ENCODE results near the gene SCYGR4. TPM values are rescaled to one million over a fixed set of nuclear protein-coding genes. Genes with fewer than 3 reads are reported as not detected.

SCYGR4 gene
- polyA plus RNA-seq, 1 experiment = not detected

DNA sequence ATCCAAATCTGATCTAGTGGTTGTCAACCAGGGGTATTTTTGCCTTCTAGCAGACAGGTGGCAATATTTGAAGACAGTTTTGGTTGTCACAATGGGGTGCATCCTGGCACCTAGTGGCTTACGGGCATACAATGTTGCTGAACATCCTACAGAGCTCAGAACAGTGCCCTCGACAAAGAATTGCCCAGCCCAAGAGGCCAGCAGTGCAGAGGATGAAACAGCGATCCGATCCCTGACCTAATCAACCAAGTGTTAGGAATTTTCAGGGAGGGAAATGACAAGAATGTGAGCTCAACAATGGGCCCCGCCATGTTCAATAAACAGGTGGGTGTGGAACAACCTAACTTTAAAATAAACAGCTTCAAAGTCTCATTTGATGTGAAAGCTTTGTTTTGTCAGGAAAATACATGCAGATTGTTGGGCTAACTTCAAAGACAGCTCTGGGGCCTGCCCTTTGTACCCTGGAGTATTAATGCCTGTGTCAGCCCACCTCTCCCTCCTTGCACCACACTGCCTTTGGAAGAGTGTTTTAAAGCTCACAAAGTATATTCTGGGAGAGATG is 26.8 kb downstream of the SCYGR4 start:
- ChIA-PET CTCF (interaction anchor here (0.5 to 2.0 kb wide), 4 partner anchors 14 to 246 kb away, joined by 3 to 10 read pairs (median 3); no protein-coding TSS in a partner anchor), POLR2A (no interaction called here)
- Histone ChIP-seq H3K4me3 (ENCODE audit: low read depth, low read length) (no peak overlapping the region), H3K27me3 (ENCODE audit: control insufficient read depth, insufficient read depth, low read length) (no peaks in the 10 kb centered on the region), H3K9me3 (ENCODE audit: control insufficient read depth, insufficient read depth, low read length) (no peaks in the 10 kb centered on the region), H3K27ac (ENCODE audit: low read depth, low read length) (no peak overlapping the region)
- no peak for DNase-seq (ENCODE audit: low read depth, low spot score)
- TF ChIP-seq, protein P1, sequence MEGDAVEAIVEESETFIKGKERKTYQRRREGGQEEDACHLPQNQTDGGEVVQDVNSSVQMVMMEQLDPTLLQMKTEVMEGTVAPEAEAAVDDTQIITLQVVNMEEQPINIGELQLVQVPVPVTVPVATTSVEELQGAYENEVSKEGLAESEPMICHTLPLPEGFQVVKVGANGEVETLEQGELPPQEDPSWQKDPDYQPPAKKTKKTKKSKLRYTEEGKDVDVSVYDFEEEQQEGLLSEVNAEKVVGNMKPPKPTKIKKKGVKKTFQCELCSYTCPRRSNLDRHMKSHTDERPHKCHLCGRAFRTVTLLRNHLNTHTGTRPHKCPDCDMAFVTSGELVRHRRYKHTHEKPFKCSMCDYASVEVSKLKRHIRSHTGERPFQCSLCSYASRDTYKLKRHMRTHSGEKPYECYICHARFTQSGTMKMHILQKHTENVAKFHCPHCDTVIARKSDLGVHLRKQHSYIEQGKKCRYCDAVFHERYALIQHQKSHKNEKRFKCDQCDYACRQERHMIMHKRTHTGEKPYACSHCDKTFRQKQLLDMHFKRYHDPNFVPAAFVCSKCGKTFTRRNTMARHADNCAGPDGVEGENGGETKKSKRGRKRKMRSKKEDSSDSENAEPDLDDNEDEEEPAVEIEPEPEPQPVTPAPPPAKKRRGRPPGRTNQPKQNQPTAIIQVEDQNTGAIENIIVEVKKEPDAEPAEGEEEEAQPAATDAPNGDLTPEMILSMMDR (IDR thresholded peaks at IDR 0.05; ENCODE audit: low read depth, low read length) = no peak

DNA sequence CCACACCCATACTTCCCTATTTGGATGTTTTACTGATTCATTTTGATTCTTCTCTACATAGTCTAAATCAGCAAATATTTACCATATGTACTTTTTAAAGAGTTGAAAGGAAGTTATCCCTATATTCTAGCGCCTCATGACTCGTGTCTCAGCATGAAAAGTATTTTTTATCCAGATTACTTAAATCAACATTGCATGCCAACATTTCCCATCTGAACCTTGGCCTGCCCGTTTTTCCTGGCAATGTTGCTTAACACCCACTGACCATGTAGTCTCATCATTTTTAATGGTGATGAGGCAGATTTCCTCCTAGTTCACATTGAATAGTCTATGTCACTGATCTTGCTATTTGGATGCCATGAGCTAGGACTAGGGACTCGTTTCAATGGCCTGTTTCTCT is 36.1 kb downstream of the SCYGR4 start:
- ChIA-PET POLR2A (no interaction called here), CTCF (no interaction called here)
- DNase-seq (ENCODE audit: low read depth, low spot score) = no peak

DNA sequence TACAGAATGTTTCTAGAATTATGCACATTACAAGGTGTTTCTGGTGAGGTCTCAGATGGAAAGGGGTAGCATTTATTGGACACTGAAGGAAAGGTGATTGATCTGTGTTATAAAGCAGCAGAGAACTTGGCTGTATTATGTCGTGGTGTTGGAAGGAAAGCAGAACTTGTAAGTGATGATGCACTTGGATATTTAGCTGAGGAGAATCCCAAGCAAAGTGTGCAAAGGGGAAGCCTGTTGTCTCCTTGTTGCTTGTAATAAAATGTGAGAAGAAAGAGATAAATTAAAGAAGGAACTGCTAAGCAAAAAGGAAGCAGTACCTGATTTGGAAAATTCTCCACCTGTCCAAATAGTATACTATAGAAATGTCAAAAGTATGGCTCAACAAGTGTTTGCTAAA is 37.1 kb downstream of the SCYGR4 start:
- POLR2A ChIA-PET = no interaction called here
- no peak overlapping the region for H3K27ac ChIP-seq (ENCODE audit: low read depth, low read length)

More for the DNA sequence above, 36.1 kb downstream of the SCYGR4 start:
- Histone ChIP-seq H3K27me3 (ENCODE audit: control insufficient read depth, insufficient read depth, low read length) (no peaks in the 10 kb centered on the region), H3K9me3 (ENCODE audit: control insufficient read depth, insufficient read depth, low read length) (no peaks in the 10 kb centered on the region), H3K27ac (ENCODE audit: low read depth, low read length) (no peak overlapping the region), H3K4me3 (ENCODE audit: low read depth, low read length) (no peak overlapping the region)
- TF ChIP-seq, protein P1 (IDR thresholded peaks at IDR 0.05; ENCODE audit: low read depth, low read length) = no peak

DNA sequence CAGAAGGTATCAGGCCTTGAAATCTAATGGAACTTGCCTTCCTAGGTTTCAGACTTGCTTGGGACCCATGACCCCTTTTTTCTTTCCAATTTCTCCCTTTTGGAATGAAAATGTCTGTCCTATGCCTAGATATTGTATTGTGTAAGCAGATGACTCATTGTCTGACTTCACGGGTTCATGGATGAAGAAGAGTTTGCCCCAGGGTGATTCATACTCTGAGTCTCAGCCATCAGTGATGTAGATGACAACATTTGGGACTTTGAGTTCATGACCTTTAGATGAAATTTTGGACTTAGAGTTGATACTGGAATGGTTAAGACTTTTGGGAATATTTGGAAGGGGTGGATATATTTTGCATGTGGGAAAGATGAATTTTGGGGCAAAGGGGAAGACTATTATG is 38.2 kb downstream of the SCYGR4 start:
- no peaks in the 10 kb centered on the region for H3K27me3 ChIP-seq (ENCODE audit: control insufficient read depth, insufficient read depth, low read length)
- CTCF ChIA-PET = no interaction called here
- peak; percentile 8 for DNase-seq (ENCODE audit: low read depth, low spot score)
- H3K27ac ChIP-seq (ENCODE audit: low read depth, low read length) = no peak overlapping the region
- no peak overlapping the region for H3K4me3 ChIP-seq (ENCODE audit: low read depth, low read length)
- TF ChIP-seq, protein P1 (IDR thresholded peaks at IDR 0.05; ENCODE audit: low read depth, low read length) = no peak
- POLR2A ChIA-PET = no interaction called here
- no peaks in the 10 kb centered on the region for H3K9me3 ChIP-seq (ENCODE audit: control insufficient read depth, insufficient read depth, low read length)

More for the DNA sequence above, 37.1 kb downstream of the SCYGR4 start:
- H3K9me3 ChIP-seq (ENCODE audit: control insufficient read depth, insufficient read depth, low read length) = no peaks in the 10 kb centered on the region
- no peak for DNase-seq (ENCODE audit: low read depth, low spot score)
- no peak overlapping the region for H3K4me3 ChIP-seq (ENCODE audit: low read depth, low read length)
- no peaks in the 10 kb centered on the region for H3K27me3 ChIP-seq (ENCODE audit: control insufficient read depth, insufficient read depth, low read length)
- TF ChIP-seq, protein P1 (IDR thresholded peaks at IDR 0.05; ENCODE audit: low read depth, low read length) = no peak
- CTCF ChIA-PET = no interaction called here

DNA sequence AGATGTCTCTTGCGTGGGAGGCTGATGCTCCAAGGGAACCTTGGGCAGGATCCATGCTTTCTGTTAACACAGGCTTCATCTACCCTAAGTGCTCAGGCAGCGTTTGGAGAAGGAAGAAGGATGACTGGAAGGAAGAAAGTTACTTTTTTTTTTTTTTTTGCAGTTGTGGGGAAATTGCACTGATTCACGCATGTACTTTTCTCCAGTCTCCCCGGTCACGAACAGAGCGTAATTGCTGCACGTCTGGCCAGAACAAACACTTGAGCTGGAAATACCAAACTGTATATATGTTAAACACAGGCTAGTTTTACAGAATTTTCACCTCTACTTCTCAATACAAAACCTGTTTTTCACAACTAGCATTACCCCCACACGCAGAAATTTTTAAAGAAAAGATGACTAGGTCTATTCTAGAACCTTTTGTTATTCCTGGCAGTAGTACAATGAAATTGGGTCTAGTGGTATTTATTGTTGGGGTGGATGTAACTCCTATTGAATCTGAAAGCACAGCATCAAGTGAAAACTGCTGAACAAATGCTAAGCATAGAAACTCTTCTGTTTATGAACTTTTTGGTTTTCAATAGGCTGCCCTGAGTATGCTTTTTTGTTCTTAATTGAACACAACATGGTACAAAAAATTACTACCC is 40.0 kb downstream of the SCYGR4 start:
- no peak overlapping the region for H3K27ac ChIP-seq (ENCODE audit: low read depth, low read length)
- POLR2A ChIA-PET = no interaction called here

More for the DNA sequence above, 40.0 kb downstream of the SCYGR4 start:
- Histone ChIP-seq H3K4me3 (ENCODE audit: low read depth, low read length) (no peak overlapping the region), H3K27me3 (ENCODE audit: control insufficient read depth, insufficient read depth, low read length) (no peaks in the 10 kb centered on the region), H3K9me3 (ENCODE audit: control insufficient read depth, insufficient read depth, low read length) (no peaks in the 10 kb centered on the region)
- TF ChIP-seq, protein P1 (IDR thresholded peaks at IDR 0.05; ENCODE audit: low read depth, low read length) = no peak
- DNase-seq (ENCODE audit: low read depth, low spot score) = no peak
- CTCF ChIA-PET = interaction anchor here (0.7 to 4.6 kb wide), 36 partner anchors 9 to 1001 kb away, joined by 3 to 92 read pairs (median 5); partner anchors contain the start of gene DAW1
